Measurements from ENCODE around the gene HDAC9. TPM values are rescaled to one million over a fixed set of nuclear protein-coding genes. Genes with fewer than 3 reads are reported as not detected.

Gene HDAC9
- total RNA-seq, 1 experiment from 2014 or later: 17.1 TPM

- intact Hi-C loops (cut with micrococcal nuclease; ENCODE audit: unreplicated experiment) (no loop called here), in situ Hi-C loops (cut with HindIII; ENCODE audit: low pct_unique_long_range_greater_than_20kb, low sequenced_read_pairs) (no loop called here)
- Histone ChIP-seq H3K27ac (ENCODE audit: low read length) (no peak overlapping the region), H3K27me3 (ENCODE audit: control insufficient read depth, insufficient read depth, low read length) (no peaks in the 10 kb centered on the region), H3K4me1 (ENCODE audit: control insufficient read depth, insufficient read depth, low read length) (no peaks in the 10 kb centered on the region), H3K9me3 (ENCODE audit: control insufficient read depth, insufficient read depth, low read depth, low read length) (no peaks in the 10 kb centered on the region), H3K36me3 (ENCODE audit: control insufficient read depth, insufficient read depth, low read length) (no peaks in the 10 kb centered on the region), H3K4me3 (ENCODE audit: low read depth in 2 of 2, low read length in 2 of 2) (no peak overlapping the region)
- ChIA-PET CTCF (no interaction called here), POLR2A (no interaction called here)
- no TSS peak for BruUV-seq (replicated peaks)
- DNase-seq (ENCODE audit: low read depth, low spot score) (no peak), ATAC-seq (no peak)
- TF ChIP-seq, protein P1, sequence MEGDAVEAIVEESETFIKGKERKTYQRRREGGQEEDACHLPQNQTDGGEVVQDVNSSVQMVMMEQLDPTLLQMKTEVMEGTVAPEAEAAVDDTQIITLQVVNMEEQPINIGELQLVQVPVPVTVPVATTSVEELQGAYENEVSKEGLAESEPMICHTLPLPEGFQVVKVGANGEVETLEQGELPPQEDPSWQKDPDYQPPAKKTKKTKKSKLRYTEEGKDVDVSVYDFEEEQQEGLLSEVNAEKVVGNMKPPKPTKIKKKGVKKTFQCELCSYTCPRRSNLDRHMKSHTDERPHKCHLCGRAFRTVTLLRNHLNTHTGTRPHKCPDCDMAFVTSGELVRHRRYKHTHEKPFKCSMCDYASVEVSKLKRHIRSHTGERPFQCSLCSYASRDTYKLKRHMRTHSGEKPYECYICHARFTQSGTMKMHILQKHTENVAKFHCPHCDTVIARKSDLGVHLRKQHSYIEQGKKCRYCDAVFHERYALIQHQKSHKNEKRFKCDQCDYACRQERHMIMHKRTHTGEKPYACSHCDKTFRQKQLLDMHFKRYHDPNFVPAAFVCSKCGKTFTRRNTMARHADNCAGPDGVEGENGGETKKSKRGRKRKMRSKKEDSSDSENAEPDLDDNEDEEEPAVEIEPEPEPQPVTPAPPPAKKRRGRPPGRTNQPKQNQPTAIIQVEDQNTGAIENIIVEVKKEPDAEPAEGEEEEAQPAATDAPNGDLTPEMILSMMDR (IDR thresholded peaks at IDR 0.05): no peak
- TF ChIP-seq REST (IDR thresholded peaks at IDR 0.05; ENCODE audit: insufficient read depth in 1 of 2, low read depth in 2 of 2, low read length in 1 of 2): no peak
- no peak for TF ChIP-seq POLR2AphosphoS5 (IDR thresholded peaks at IDR 0.05; ENCODE audit: low read depth, low read length)
- TF ChIP-seq SIN3A (IDR thresholded peaks at IDR 0.05; ENCODE audit: borderline replicate concordance, insufficient read depth, low read depth, low read length): no peak
- TF ChIP-seq TCF7L2 (IDR thresholded peaks at IDR 0.05; ENCODE audit: low read depth, low read length): no peak
Measured at GRCh38 chr7:18828994-18829857, 333.7 kb downstream of the HDAC9 start.

- no peak for TF ChIP-seq REST (IDR thresholded peaks at IDR 0.05; ENCODE audit: insufficient read depth in 1 of 2, low read depth in 2 of 2, low read length in 1 of 2)
- CTCF ChIA-PET: no interaction called here
- no peak overlapping the region for H3K4me3 ChIP-seq (ENCODE audit: low read depth in 2 of 2, low read length in 2 of 2)
- ATAC-seq (no peak), DNase-seq (ENCODE audit: low read depth, low spot score) (no peak)
- H3K36me3 ChIP-seq (ENCODE audit: control insufficient read depth, insufficient read depth, low read length): no peaks in the 10 kb centered on the region
- BruUV-seq (replicated peaks): no TSS peak
- no peak overlapping the region for H3K27ac ChIP-seq (ENCODE audit: low read length)
- in situ Hi-C loops (cut with HindIII; ENCODE audit: low pct_unique_long_range_greater_than_20kb, low sequenced_read_pairs) (no loop called here), intact Hi-C loops (cut with micrococcal nuclease; ENCODE audit: unreplicated experiment) (no loop called here)
- H3K9me3 ChIP-seq (ENCODE audit: control insufficient read depth, insufficient read depth, low read depth, low read length): no peaks in the 10 kb centered on the region
- H3K4me1 ChIP-seq (ENCODE audit: control insufficient read depth, insufficient read depth, low read length): no peaks in the 10 kb centered on the region
- H3K27me3 ChIP-seq (ENCODE audit: control insufficient read depth, insufficient read depth, low read length): no peaks in the 10 kb centered on the region
- POLR2A ChIA-PET: no interaction called here
Measured at GRCh38 chr7:18829858-18830285, 334.3 kb downstream of the HDAC9 start.
